GM12875 (cell line): ENCODE measurements around the gene NAALADL2.

ENCODE experiments used
- H3K4me3 ChIP-seq: one replicate; pipeline ENCODE4 v1.5.1; 2011; ENCODE audit warnings: low read depth, low read length, control low read depth
- CTCF ChIP-seq: IDR thresholded peaks from 2 replicates; pipeline ENCODE4 v1.5.1; 2011; ENCODE audit warnings: low read depth, mild to moderate bottlenecking, control low read depth, inconsistent platforms, low read length, moderate library complexity, borderline replicate concordance; ENCODE audit not compliant: insufficient read depth

NAALADL2 gene

GRCh38 chr3:175260145-175260794, 401.1 kb downstream of the NAALADL2 start:
- no peak for TF ChIP-seq CTCF

GRCh38 chr3:175266478-175266877, 407.3 kb downstream of the NAALADL2 start:
- H3K4me3 ChIP-seq: no peak overlapping the region
- no peak for TF ChIP-seq CTCF

More at GRCh38 chr3:175260145-175260794, 401.1 kb downstream of the NAALADL2 start:
- no peak overlapping the region for H3K4me3 ChIP-seq

GRCh38 chr3:175267121-175267531, 408.0 kb downstream of the NAALADL2 start:
- no peak overlapping the region for H3K4me3 ChIP-seq
- no peak for TF ChIP-seq CTCF

- TF ChIP-seq CTCF: no peak
- no peak overlapping the region for H3K4me3 ChIP-seq
These were observed 408.4 kb downstream of the NAALADL2 start for GRCh38 chr3:175267561-175267960.

- TF ChIP-seq CTCF: no peak
- no peak overlapping the region for H3K4me3 ChIP-seq
These were observed 410.3 kb downstream of the NAALADL2 start for GRCh38 chr3:175269394-175269793.

- H3K4me3 ChIP-seq: no peak overlapping the region
These were observed 411.2 kb downstream of the NAALADL2 start for GRCh38 chr3:175270198-175270837.

More at GRCh38 chr3:175270198-175270837, 411.2 kb downstream of the NAALADL2 start:
- TF ChIP-seq CTCF: no peak
